ENCODE measurements around the gene KLF16. TPM values are rescaled to one million over a fixed set of nuclear protein-coding genes. Genes with fewer than 3 reads are reported as not detected.

KLF16 gene
- total RNA-seq, 1 donor from 2014 or later, result 15.3 TPM

GRCh38 chr19:1866693-1867348 lies 3.4 kb upstream of the KLF16 start:
- H3K27me3 ChIP-seq (ENCODE audit: control insufficient read depth, insufficient read depth, low read length), result no peaks in the 10 kb centered on the region
- TF ChIP-seq CTCF (IDR thresholded peaks at IDR 0.05; ENCODE audit: insufficient read depth, low read length, poor library complexity, severe bottlenecking), result no peak
- H3K4me3 ChIP-seq (ENCODE audit: low read depth, low read length), result no peak overlapping the region
- DNase-seq (ENCODE audit: low read depth), result no peak
- H3K36me3 ChIP-seq (ENCODE audit: control insufficient read depth, insufficient read depth, low read length), result no peaks in the 10 kb centered on the region

- no peaks in the 10 kb centered on the region for H3K27me3 ChIP-seq (ENCODE audit: control insufficient read depth, insufficient read depth, low read length)
- peak overlapping the region; percentile 83 for H3K4me3 ChIP-seq (ENCODE audit: low read depth, low read length)
- DNase-seq (ENCODE audit: low read depth), result no peak
- no peaks in the 10 kb centered on the region for H3K36me3 ChIP-seq (ENCODE audit: control insufficient read depth, insufficient read depth, low read length)
- TF ChIP-seq CTCF (IDR thresholded peaks at IDR 0.05; ENCODE audit: insufficient read depth, low read length, poor library complexity, severe bottlenecking), result no peak
Measured at GRCh38 chr19:1865172-1866010, 2.0 kb upstream of the KLF16 start.

- H3K4me3 ChIP-seq (ENCODE audit: low read depth, low read length), result peak overlapping the region; percentile 83
- TF ChIP-seq CTCF (IDR thresholded peaks at IDR 0.05; ENCODE audit: insufficient read depth, low read length, poor library complexity, severe bottlenecking), result peak; percentile 58
- DNase-seq (ENCODE audit: low read depth), result no peak
- no peaks in the 10 kb centered on the region for H3K27me3 ChIP-seq (ENCODE audit: control insufficient read depth, insufficient read depth, low read length)
- no peaks in the 10 kb centered on the region for H3K36me3 ChIP-seq (ENCODE audit: control insufficient read depth, insufficient read depth, low read length)
Measured at GRCh38 chr19:1864480-1865171, 1.2 kb upstream of the KLF16 start.

GRCh38 chr19:1863638-1864479 lies 480 bp upstream of the KLF16 start:
- Histone ChIP-seq H3K4me3 (ENCODE audit: low read depth, low read length) (peak overlapping the region; percentile 83), H3K36me3 (ENCODE audit: control insufficient read depth, insufficient read depth, low read length) (no peaks in the 10 kb centered on the region), H3K27me3 (ENCODE audit: control insufficient read depth, insufficient read depth, low read length) (no peaks in the 10 kb centered on the region)
- no peak for TF ChIP-seq CTCF (IDR thresholded peaks at IDR 0.05; ENCODE audit: insufficient read depth, low read length, poor library complexity, severe bottlenecking)
- no peak for DNase-seq (ENCODE audit: low read depth)

GRCh38 chr19:1862424-1863327 lies 703 bp downstream of the KLF16 start:
- Histone ChIP-seq H3K27me3 (ENCODE audit: control insufficient read depth, insufficient read depth, low read length) (no peaks in the 10 kb centered on the region), H3K36me3 (ENCODE audit: control insufficient read depth, insufficient read depth, low read length) (no peaks in the 10 kb centered on the region), H3K4me3 (ENCODE audit: low read depth, low read length) (peak overlapping the region; percentile 87)
- no peak for DNase-seq (ENCODE audit: low read depth)
- TF ChIP-seq CTCF (IDR thresholded peaks at IDR 0.05; ENCODE audit: insufficient read depth, low read length, poor library complexity, severe bottlenecking), result no peak

Measured in kidney epithelial cell (primary cell).